Upper lobe of left lung (tissue), 4 donors: Measurements from ENCODE around the gene COPS2.

Experiments
- EP300 ChIP-seq, 4 donors: sonication (generic); formaldehyde crosslinking; IDR thresholded peaks; one replicate each; pipeline ENCODE4 v1.5.1; 2017; ENCODE audit warnings: antibody characterized with exemption in 4 of 4, control low read depth in 2 of 4
- POLR2A ChIP-seq, 4 donors: fragments of 450-650 bp; IDR thresholded peaks; one replicate each; pipeline ENCODE4 v1.5.1; 2016 to 2017; ENCODE audit warnings: antibody characterized with exemption in 4 of 4, mild to moderate bottlenecking in 2 of 4

GRCh38 chr15:49151831-49152230 lies 3.6 kb downstream of the COPS2 start:
- TF ChIP-seq POLR2A (IDR thresholded peaks at IDR 0.05) (no peak), EP300 (IDR thresholded peaks at IDR 0.05) (no peak)
